ENCODE data around the gene OVCA2.

OVCA2 gene

GRCh38 chr17:2035541-2036488 is 6.0 kb upstream of the OVCA2 start:
- no peaks in the 10 kb centered on the region for H3K9me3 ChIP-seq (ENCODE audit: control insufficient read depth, low read length)
- H3K4me1 ChIP-seq (ENCODE audit: control insufficient read depth, insufficient read depth, low read length, poor library complexity, severe bottlenecking) = peaks cover 6% of the 10 kb centered on the region
- 91 to 98% methylated on average over 21 to 25 of the region's 29 CpGs for WGBS, 2 experiments (ENCODE audit: insufficient coverage in 2 of 2)
- no peak overlapping the region for H3K27ac ChIP-seq (ENCODE audit: low read depth, low read length, severe bottlenecking)
- H3K4me3 ChIP-seq (ENCODE audit: extremely low read depth, insufficient read depth, low read length, poor library complexity, severe bottlenecking) = no peak overlapping the region
- peaks cover 26% of the 10 kb centered on the region for H3K36me3 ChIP-seq (ENCODE audit: control insufficient read depth, insufficient read depth, low read length)

- WGBS, 2 experiments (ENCODE audit: insufficient coverage in 2 of 2) = 85 to 98% methylated on average over 7 to 10 of the region's 10 CpGs
- H3K36me3 ChIP-seq (ENCODE audit: control insufficient read depth, insufficient read depth, low read length) = peaks cover 26% of the 10 kb centered on the region
- no peak overlapping the region for H3K27ac ChIP-seq (ENCODE audit: low read depth, low read length, severe bottlenecking)
Measured at GRCh38 chr17:2037155-2037554, 4.7 kb upstream of the OVCA2 start.

GRCh38 chr17:2040219-2040827 is 1.5 kb upstream of the OVCA2 start:
- 92 to 96% methylated on average over 6 to 7 of the region's 7 CpGs for WGBS, 2 experiments (ENCODE audit: insufficient coverage in 2 of 2)
- H3K27ac ChIP-seq (ENCODE audit: low read depth, low read length, severe bottlenecking) = no peak overlapping the region
- peaks cover 40% of the 10 kb centered on the region for H3K36me3 ChIP-seq (ENCODE audit: control insufficient read depth, insufficient read depth, low read length)

More at GRCh38 chr17:2037155-2037554, 4.7 kb upstream of the OVCA2 start:
- Histone ChIP-seq H3K4me3 (ENCODE audit: extremely low read depth, insufficient read depth, low read length, poor library complexity, severe bottlenecking) (no peak overlapping the region), H3K9me3 (ENCODE audit: control insufficient read depth, low read length) (no peaks in the 10 kb centered on the region), H3K4me1 (ENCODE audit: control insufficient read depth, insufficient read depth, low read length, poor library complexity, severe bottlenecking) (peaks cover 7% of the 10 kb centered on the region)

GRCh38 chr17:2040942-2041560 is 771 bp upstream of the OVCA2 start:
- H3K4me1 ChIP-seq (ENCODE audit: control insufficient read depth, insufficient read depth, low read length, poor library complexity, severe bottlenecking) = peaks cover 22% of the 10 kb centered on the region
- peak overlapping the region; percentile 76 for H3K4me3 ChIP-seq (ENCODE audit: extremely low read depth, insufficient read depth, low read length, poor library complexity, severe bottlenecking)
- H3K27ac ChIP-seq (ENCODE audit: low read depth, low read length, severe bottlenecking) = peak overlapping the region; percentile 76
- H3K36me3 ChIP-seq (ENCODE audit: control insufficient read depth, insufficient read depth, low read length) = peaks cover 40% of the 10 kb centered on the region
- no peaks in the 10 kb centered on the region for H3K9me3 ChIP-seq (ENCODE audit: control insufficient read depth, low read length)
- 65 to 67% methylated on average over 13 to 15 of the region's 16 CpGs for WGBS, 2 experiments (ENCODE audit: insufficient coverage in 2 of 2)

More at GRCh38 chr17:2040219-2040827, 1.5 kb upstream of the OVCA2 start:
- Histone ChIP-seq H3K4me1 (ENCODE audit: control insufficient read depth, insufficient read depth, low read length, poor library complexity, severe bottlenecking) (peaks cover 22% of the 10 kb centered on the region), H3K4me3 (ENCODE audit: extremely low read depth, insufficient read depth, low read length, poor library complexity, severe bottlenecking) (no peak overlapping the region), H3K9me3 (ENCODE audit: control insufficient read depth, low read length) (no peaks in the 10 kb centered on the region)

GRCh38 chr17:2042390-2042847 is 597 bp downstream of the OVCA2 start:
- Histone ChIP-seq H3K4me3 (ENCODE audit: extremely low read depth, insufficient read depth, low read length, poor library complexity, severe bottlenecking) (peak overlapping the region; percentile 76), H3K9me3 (ENCODE audit: control insufficient read depth, low read length) (no peaks in the 10 kb centered on the region), H3K27ac (ENCODE audit: low read depth, low read length, severe bottlenecking) (peak overlapping the region; percentile 82), H3K4me1 (ENCODE audit: control insufficient read depth, insufficient read depth, low read length, poor library complexity, severe bottlenecking) (peaks cover 22% of the 10 kb centered on the region), H3K36me3 (ENCODE audit: control insufficient read depth, insufficient read depth, low read length) (peaks cover 39% of the 10 kb centered on the region)
- WGBS, 2 experiments (ENCODE audit: insufficient coverage in 2 of 2) = 35 to 38% methylated on average over 17 of the region's 17 CpGs

- Histone ChIP-seq H3K4me3 (ENCODE audit: extremely low read depth, insufficient read depth, low read length, poor library complexity, severe bottlenecking) (peak overlapping the region; percentile 76), H3K9me3 (ENCODE audit: control insufficient read depth, low read length) (no peaks in the 10 kb centered on the region), H3K36me3 (ENCODE audit: control insufficient read depth, insufficient read depth, low read length) (peaks cover 34% of the 10 kb centered on the region), H3K27ac (ENCODE audit: low read depth, low read length, severe bottlenecking) (peak overlapping the region; percentile 82), H3K4me1 (ENCODE audit: control insufficient read depth, insufficient read depth, low read length, poor library complexity, severe bottlenecking) (peaks cover 22% of the 10 kb centered on the region)
- 94 to 96% methylated on average over 3 to 4 of the region's 5 CpGs for WGBS, 2 experiments (ENCODE audit: insufficient coverage in 2 of 2)
Measured at GRCh38 chr17:2042933-2043332, 1.1 kb downstream of the OVCA2 start.

GRCh38 chr17:2043785-2044184 is 2.0 kb downstream of the OVCA2 start:
- H3K9me3 ChIP-seq (ENCODE audit: control insufficient read depth, low read length) = no peaks in the 10 kb centered on the region
- H3K27ac ChIP-seq (ENCODE audit: low read depth, low read length, severe bottlenecking) = no peak overlapping the region
- 92 to 100% methylated on average over 2 to 4 of the region's 6 CpGs for WGBS, 2 experiments (ENCODE audit: insufficient coverage in 2 of 2)
- H3K4me3 ChIP-seq (ENCODE audit: extremely low read depth, insufficient read depth, low read length, poor library complexity, severe bottlenecking) = no peak overlapping the region
- H3K36me3 ChIP-seq (ENCODE audit: control insufficient read depth, insufficient read depth, low read length) = peaks cover 25% of the 10 kb centered on the region
- peaks cover 22% of the 10 kb centered on the region for H3K4me1 ChIP-seq (ENCODE audit: control insufficient read depth, insufficient read depth, low read length, poor library complexity, severe bottlenecking)

- no peaks in the 10 kb centered on the region for H3K9me3 ChIP-seq (ENCODE audit: control insufficient read depth, low read length)
- no peak overlapping the region for H3K4me3 ChIP-seq (ENCODE audit: extremely low read depth, insufficient read depth, low read length, poor library complexity, severe bottlenecking)
- H3K36me3 ChIP-seq (ENCODE audit: control insufficient read depth, insufficient read depth, low read length) = peaks cover 25% of the 10 kb centered on the region
- H3K4me1 ChIP-seq (ENCODE audit: control insufficient read depth, insufficient read depth, low read length, poor library complexity, severe bottlenecking) = peaks cover 24% of the 10 kb centered on the region
- 96 to 100% methylated on average over 4 to 5 of the region's 5 CpGs for WGBS, 2 experiments (ENCODE audit: insufficient coverage in 2 of 2)
- H3K27ac ChIP-seq (ENCODE audit: low read depth, low read length, severe bottlenecking) = no peak overlapping the region
Measured at GRCh38 chr17:2044263-2044894, 2.6 kb downstream of the OVCA2 start.

GRCh38 chr17:2047590-2047989 is 5.8 kb downstream of the OVCA2 start:
- peaks cover 20% of the 10 kb centered on the region for H3K36me3 ChIP-seq (ENCODE audit: control insufficient read depth, insufficient read depth, low read length)
- WGBS, 2 experiments (ENCODE audit: insufficient coverage in 2 of 2) = 91 to 92% methylated on average over 6 of the region's 6 CpGs
- H3K27ac ChIP-seq (ENCODE audit: low read depth, low read length, severe bottlenecking) = no peak overlapping the region
- H3K9me3 ChIP-seq (ENCODE audit: control insufficient read depth, low read length) = no peaks in the 10 kb centered on the region
- peaks cover 21% of the 10 kb centered on the region for H3K4me1 ChIP-seq (ENCODE audit: control insufficient read depth, insufficient read depth, low read length, poor library complexity, severe bottlenecking)
- no peak overlapping the region for H3K4me3 ChIP-seq (ENCODE audit: extremely low read depth, insufficient read depth, low read length, poor library complexity, severe bottlenecking)

- H3K9me3 ChIP-seq (ENCODE audit: control insufficient read depth, low read length) = no peaks in the 10 kb centered on the region
- H3K36me3 ChIP-seq (ENCODE audit: control insufficient read depth, insufficient read depth, low read length) = peaks cover 8% of the 10 kb centered on the region
- no peak overlapping the region for H3K4me3 ChIP-seq (ENCODE audit: extremely low read depth, insufficient read depth, low read length, poor library complexity, severe bottlenecking)
- no peak overlapping the region for H3K27ac ChIP-seq (ENCODE audit: low read depth, low read length, severe bottlenecking)
- peaks cover 16% of the 10 kb centered on the region for H3K4me1 ChIP-seq (ENCODE audit: control insufficient read depth, insufficient read depth, low read length, poor library complexity, severe bottlenecking)
- whole genome bisulfite sequencing, 2 experiments (ENCODE audit: insufficient coverage in 2 of 2) = 14 to 39% methylated on average over 2 to 4 of the region's 9 CpGs
Measured at GRCh38 chr17:2048805-2049204, 7.0 kb downstream of the OVCA2 start.

Data from mesodermal cell (in vitro differentiated cells).